ENCODE measurements around the gene PARP15.

PARP15 gene

GRCh38 chr3:122586773-122587485 lies 9.5 kb downstream of the PARP15 start:
- H3K27me3 ChIP-seq (ENCODE audit: insufficient read depth, insufficient read length) = no peaks in the 10 kb centered on the region
- H3K4me3 ChIP-seq (ENCODE audit: insufficient read length, low read depth) = no peak overlapping the region
- no peak for TF ChIP-seq YY1 (IDR thresholded peaks at IDR 0.05; ENCODE audit: insufficient read depth, insufficient read length)
- no peak for TF ChIP-seq ZNF274 (IDR thresholded peaks at IDR 0.05; ENCODE audit: low read depth, low read length)
- TF ChIP-seq SUZ12 (IDR thresholded peaks at IDR 0.05; ENCODE audit: extremely low read depth, insufficient read depth, insufficient read length) = no peak
- H3K4me1 ChIP-seq (ENCODE audit: insufficient read depth, insufficient read length) = no peaks in the 10 kb centered on the region
- no peaks in the 10 kb centered on the region for H3K36me3 ChIP-seq (ENCODE audit: insufficient read depth, insufficient read length, low read length)
- H3K9me3 ChIP-seq (ENCODE audit: insufficient read depth, low read length) = peaks cover 14% of the 10 kb centered on the region
- no peak for DNase-seq (ENCODE audit: low read depth, low spot score)
- no peak overlapping the region for H3K9ac ChIP-seq (ENCODE audit: insufficient read length, low read depth)

DNA sequence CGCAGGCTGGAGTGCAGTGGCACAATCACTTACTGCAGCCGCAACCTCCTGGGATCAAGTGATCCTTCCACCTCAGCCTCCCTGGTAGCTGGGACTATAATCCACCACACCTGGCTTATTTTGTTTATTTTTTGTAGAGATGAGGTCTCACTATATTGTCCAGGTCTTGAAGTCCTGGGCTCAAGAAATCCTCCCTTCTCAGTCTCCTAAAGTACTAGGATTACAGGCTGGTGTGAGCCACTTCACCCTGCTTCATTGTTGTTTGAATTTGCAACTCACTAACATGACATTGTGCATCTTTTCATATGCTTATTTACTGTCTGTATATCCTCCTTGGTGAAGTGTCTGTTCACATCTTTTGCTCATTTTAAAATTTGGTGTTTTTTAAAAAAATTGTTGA lies 10.1 kb downstream of the PARP15 start:
- no peaks in the 10 kb centered on the region for H3K36me3 ChIP-seq (ENCODE audit: insufficient read depth, insufficient read length, low read length)
- no peaks in the 10 kb centered on the region for H3K4me1 ChIP-seq (ENCODE audit: insufficient read depth, insufficient read length)
- no peak overlapping the region for H3K9ac ChIP-seq (ENCODE audit: insufficient read length, low read depth)
- TF ChIP-seq YY1 (IDR thresholded peaks at IDR 0.05; ENCODE audit: insufficient read depth, insufficient read length) (no peak), SUZ12 (IDR thresholded peaks at IDR 0.05; ENCODE audit: extremely low read depth, insufficient read depth, insufficient read length) (no peak), ZNF274 (IDR thresholded peaks at IDR 0.05; ENCODE audit: low read depth, low read length) (no peak)
- no peak for DNase-seq (ENCODE audit: low read depth, low spot score)
- H3K9me3 ChIP-seq (ENCODE audit: insufficient read depth, low read length) = peaks cover 8% of the 10 kb centered on the region
- no peaks in the 10 kb centered on the region for H3K27me3 ChIP-seq (ENCODE audit: insufficient read depth, insufficient read length)
- no peak overlapping the region for H3K4me3 ChIP-seq (ENCODE audit: insufficient read length, low read depth)

GRCh38 chr3:122589297-122589696 lies 11.8 kb downstream of the PARP15 start:
- no peak for DNase-seq (ENCODE audit: low read depth, low spot score)
- H3K36me3 ChIP-seq (ENCODE audit: insufficient read depth, insufficient read length, low read length) = no peaks in the 10 kb centered on the region
- no peak overlapping the region for H3K9ac ChIP-seq (ENCODE audit: insufficient read length, low read depth)
- H3K4me1 ChIP-seq (ENCODE audit: insufficient read depth, insufficient read length) = no peaks in the 10 kb centered on the region
- H3K9me3 ChIP-seq (ENCODE audit: insufficient read depth, low read length) = peaks cover 4% of the 10 kb centered on the region; the same call in 1 of the 2 replicates
- TF ChIP-seq YY1 (IDR thresholded peaks at IDR 0.05; ENCODE audit: insufficient read depth, insufficient read length) (no peak), SUZ12 (IDR thresholded peaks at IDR 0.05; ENCODE audit: extremely low read depth, insufficient read depth, insufficient read length) (no peak), ZNF274 (IDR thresholded peaks at IDR 0.05; ENCODE audit: low read depth, low read length) (no peak)
- H3K4me3 ChIP-seq (ENCODE audit: insufficient read length, low read depth) = no peak overlapping the region
- H3K27me3 ChIP-seq (ENCODE audit: insufficient read depth, insufficient read length) = no peaks in the 10 kb centered on the region

DNA sequence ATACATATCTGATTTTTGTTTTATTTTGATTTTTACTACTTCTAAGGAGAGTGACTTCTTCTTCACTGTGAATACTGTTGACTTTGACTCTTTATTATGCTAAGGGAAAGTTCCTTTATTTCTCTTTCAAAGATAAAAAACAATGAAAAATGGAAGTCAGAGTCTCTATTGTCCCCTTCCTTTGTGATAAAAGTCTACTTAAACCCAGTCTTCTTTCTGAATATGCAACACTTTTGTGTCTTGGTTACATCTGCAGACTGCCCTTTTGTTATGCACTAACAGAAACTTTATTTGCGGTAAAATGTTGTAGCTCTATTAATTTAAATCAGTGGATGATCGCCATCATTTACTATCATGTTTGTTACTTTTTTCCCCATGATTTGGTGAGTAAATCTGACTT lies 13.2 kb downstream of the PARP15 start:
- no peaks in the 10 kb centered on the region for H3K4me1 ChIP-seq (ENCODE audit: insufficient read depth, insufficient read length)
- H3K9ac ChIP-seq (ENCODE audit: insufficient read length, low read depth) = no peak overlapping the region
- DNase-seq (ENCODE audit: low read depth, low spot score) = no peak
- TF ChIP-seq YY1 (IDR thresholded peaks at IDR 0.05; ENCODE audit: insufficient read depth, insufficient read length) (no peak), SUZ12 (IDR thresholded peaks at IDR 0.05; ENCODE audit: extremely low read depth, insufficient read depth, insufficient read length) (no peak), ZNF274 (IDR thresholded peaks at IDR 0.05; ENCODE audit: low read depth, low read length) (no peak)
- H3K4me3 ChIP-seq (ENCODE audit: insufficient read length, low read depth) = no peak overlapping the region
- no peaks in the 10 kb centered on the region for H3K36me3 ChIP-seq (ENCODE audit: insufficient read depth, insufficient read length, low read length)
- H3K27me3 ChIP-seq (ENCODE audit: insufficient read depth, insufficient read length) = no peaks in the 10 kb centered on the region
- H3K9me3 ChIP-seq (ENCODE audit: insufficient read depth, low read length) = peaks cover 4% of the 10 kb centered on the region; the same call in 1 of the 2 replicates

DNA sequence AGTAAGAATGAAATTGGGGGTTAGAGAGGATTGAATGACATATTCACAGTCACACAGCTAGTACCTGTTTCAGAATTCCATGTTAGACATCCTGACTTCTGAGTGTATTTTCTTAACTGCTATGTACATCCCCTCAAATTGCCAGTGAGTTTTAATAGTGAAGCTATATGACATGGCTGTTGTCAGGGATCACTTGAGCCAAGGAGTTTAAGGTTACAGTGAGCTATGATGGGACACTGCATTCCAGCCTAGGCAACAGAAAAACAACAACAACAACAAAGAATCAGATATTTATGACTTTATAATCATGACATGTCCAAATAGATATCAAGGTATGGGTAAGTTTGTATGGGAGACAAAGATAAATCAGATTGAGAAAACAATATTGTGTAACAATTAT lies 16.6 kb downstream of the PARP15 start:
- no peaks in the 10 kb centered on the region for H3K27me3 ChIP-seq (ENCODE audit: insufficient read depth, insufficient read length)
- H3K36me3 ChIP-seq (ENCODE audit: insufficient read depth, insufficient read length, low read length) = no peaks in the 10 kb centered on the region
- no peaks in the 10 kb centered on the region for H3K4me1 ChIP-seq (ENCODE audit: insufficient read depth, insufficient read length)
- DNase-seq (ENCODE audit: low read depth, low spot score) = no peak
- H3K9me3 ChIP-seq (ENCODE audit: insufficient read depth, low read length) = no peaks in the 10 kb centered on the region
- TF ChIP-seq YY1 (IDR thresholded peaks at IDR 0.05; ENCODE audit: insufficient read depth, insufficient read length) = no peak
- H3K4me3 ChIP-seq (ENCODE audit: insufficient read length, low read depth) = no peak overlapping the region
- H3K9ac ChIP-seq (ENCODE audit: insufficient read length, low read depth) = no peak overlapping the region

- H3K4me1 ChIP-seq (ENCODE audit: insufficient read depth, insufficient read length) = no peaks in the 10 kb centered on the region
Observed at GRCh38 chr3:122598151-122598550, 20.7 kb downstream of the PARP15 start.

GRCh38 chr3:122598556-122598955 lies 21.1 kb downstream of the PARP15 start:
- no peaks in the 10 kb centered on the region for H3K4me1 ChIP-seq (ENCODE audit: insufficient read depth, insufficient read length)
- no peaks in the 10 kb centered on the region for H3K27me3 ChIP-seq (ENCODE audit: insufficient read depth, insufficient read length)
- no peak for DNase-seq (ENCODE audit: low read depth, low spot score)
- no peaks in the 10 kb centered on the region for H3K36me3 ChIP-seq (ENCODE audit: insufficient read depth, insufficient read length, low read length)
- no peak overlapping the region for H3K4me3 ChIP-seq (ENCODE audit: insufficient read length, low read depth)
- H3K9ac ChIP-seq (ENCODE audit: insufficient read length, low read depth) = no peak overlapping the region
- TF ChIP-seq ZNF274 (IDR thresholded peaks at IDR 0.05; ENCODE audit: low read depth, low read length) (no peak), YY1 (IDR thresholded peaks at IDR 0.05; ENCODE audit: insufficient read depth, insufficient read length) (no peak), SUZ12 (IDR thresholded peaks at IDR 0.05; ENCODE audit: extremely low read depth, insufficient read depth, insufficient read length) (no peak)
- no peaks in the 10 kb centered on the region for H3K9me3 ChIP-seq (ENCODE audit: insufficient read depth, low read length)

More at GRCh38 chr3:122598151-122598550, 20.7 kb downstream of the PARP15 start:
- TF ChIP-seq YY1 (IDR thresholded peaks at IDR 0.05; ENCODE audit: insufficient read depth, insufficient read length) (no peak), SUZ12 (IDR thresholded peaks at IDR 0.05; ENCODE audit: extremely low read depth, insufficient read depth, insufficient read length) (no peak), ZNF274 (IDR thresholded peaks at IDR 0.05; ENCODE audit: low read depth, low read length) (no peak)
- no peak for DNase-seq (ENCODE audit: low read depth, low spot score)
- H3K4me3 ChIP-seq (ENCODE audit: insufficient read length, low read depth) = no peak overlapping the region
- no peaks in the 10 kb centered on the region for H3K9me3 ChIP-seq (ENCODE audit: insufficient read depth, low read length)
- no peaks in the 10 kb centered on the region for H3K36me3 ChIP-seq (ENCODE audit: insufficient read depth, insufficient read length, low read length)
- H3K9ac ChIP-seq (ENCODE audit: insufficient read length, low read depth) = no peak overlapping the region
- no peaks in the 10 kb centered on the region for H3K27me3 ChIP-seq (ENCODE audit: insufficient read depth, insufficient read length)

Measured in NT2/D1 (cell line).